DOHH2 (cell line): ENCODE measurements around the gene TCHH.

ENCODE experiments used
- H3F3A ChIP-seq: fragments of 200-600 bp; sonication (generic), shearing (Covaris generic); 2 replicates; pipeline ENCODE4 v1.6.0; 2016; ENCODE audit warnings: antibody characterized with exemption, mild to moderate bottlenecking; ENCODE audit not compliant: control insufficient read depth, insufficient read depth
- H3K27ac ChIP-seq: fragments of 200-600 bp; sonication (generic); 2 replicates; pipeline ENCODE4 v1.5.1; 2014; ENCODE audit warnings: low read depth, mild to moderate bottlenecking, low read length, moderate library complexity
- H3K27me3 ChIP-seq: fragments of 200-600 bp; sonication (generic); 2 replicates; pipeline ENCODE4 v1.6.1; 2014; ENCODE audit warnings: mild to moderate bottlenecking, low read length, mixed read lengths; ENCODE audit not compliant: control insufficient read depth
- H3K36me3 ChIP-seq: fragments of 200-600 bp; sonication (generic); 2 replicates; pipeline ENCODE4 v1.6.1; 2014; ENCODE audit warnings: mild to moderate bottlenecking, low read length, moderate library complexity, mixed read lengths; ENCODE audit not compliant: control insufficient read depth
- H3K4me1 ChIP-seq: fragments of 200-600 bp; sonication (generic); 2 replicates; pipeline ENCODE4 v1.6.1; 2014; ENCODE audit warnings: mild to moderate bottlenecking, low read length, mixed read lengths; ENCODE audit not compliant: control insufficient read depth
- H3K4me2 ChIP-seq: fragments of 200-600 bp; sonication (generic); 2 replicates; pipeline ENCODE4 v1.6.0; 2014; ENCODE audit warnings: mild to moderate bottlenecking, low read length, moderate library complexity
- H3K4me3 ChIP-seq: fragments of 200-600 bp; sonication (generic); 2 replicates; pipeline ENCODE4 v1.5.1; 2014; ENCODE audit warnings: mild to moderate bottlenecking, low read length, mixed read lengths
- H3K79me2 ChIP-seq: fragments of 200-600 bp; sonication (generic); 2 replicates; pipeline ENCODE4 v1.6.1; 2014; ENCODE audit warnings: mild to moderate bottlenecking, low read length, mixed read lengths; ENCODE audit not compliant: control insufficient read depth
- H3K9me2 ChIP-seq: fragments of 200-600 bp; sonication (generic); replicated peaks from 2 replicates; pipeline ENCODE4 v1.6.1; 2014; ENCODE audit warnings: mild to moderate bottlenecking, low read length, mixed read lengths; ENCODE audit not compliant: control insufficient read depth
- H3K9me3 ChIP-seq: fragments of 200-600 bp; sonication (generic); 2 replicates; pipeline ENCODE4 v1.6.1; 2014; ENCODE audit warnings: antibody characterized with exemption, low read length, mixed read lengths; ENCODE audit not compliant: control insufficient read depth, insufficient read depth
- H4K20me1 ChIP-seq: fragments of 200-600 bp; sonication (generic); 2 replicates; pipeline ENCODE4 v1.6.0; 2014; ENCODE audit warnings: low read depth, mild to moderate bottlenecking, antibody characterized with exemption, low read length, moderate library complexity; ENCODE audit not compliant: control insufficient read depth, insufficient read depth
- EZH2phosphoT487 ChIP-seq: fragments of 200-600 bp; sonication (generic); IDR thresholded peaks from 2 replicates; pipeline ENCODE4 v1.6.1; 2017; ENCODE audit warnings: borderline replicate concordance, mild to moderate bottlenecking, antibody characterized with exemption, low read length, moderate library complexity, mixed read lengths
- TF ChIP-seq, protein P1 (sequence below): fragments of 200-600 bp; sonication (generic); IDR thresholded peaks from one replicate; pipeline ENCODE4 v1.5.1; 2014; ENCODE audit warnings: antibody characterized with exemption, mild to moderate bottlenecking, low read depth, low read length; ENCODE audit not compliant: poor library complexity, severe bottlenecking

Gene TCHH

DNA sequence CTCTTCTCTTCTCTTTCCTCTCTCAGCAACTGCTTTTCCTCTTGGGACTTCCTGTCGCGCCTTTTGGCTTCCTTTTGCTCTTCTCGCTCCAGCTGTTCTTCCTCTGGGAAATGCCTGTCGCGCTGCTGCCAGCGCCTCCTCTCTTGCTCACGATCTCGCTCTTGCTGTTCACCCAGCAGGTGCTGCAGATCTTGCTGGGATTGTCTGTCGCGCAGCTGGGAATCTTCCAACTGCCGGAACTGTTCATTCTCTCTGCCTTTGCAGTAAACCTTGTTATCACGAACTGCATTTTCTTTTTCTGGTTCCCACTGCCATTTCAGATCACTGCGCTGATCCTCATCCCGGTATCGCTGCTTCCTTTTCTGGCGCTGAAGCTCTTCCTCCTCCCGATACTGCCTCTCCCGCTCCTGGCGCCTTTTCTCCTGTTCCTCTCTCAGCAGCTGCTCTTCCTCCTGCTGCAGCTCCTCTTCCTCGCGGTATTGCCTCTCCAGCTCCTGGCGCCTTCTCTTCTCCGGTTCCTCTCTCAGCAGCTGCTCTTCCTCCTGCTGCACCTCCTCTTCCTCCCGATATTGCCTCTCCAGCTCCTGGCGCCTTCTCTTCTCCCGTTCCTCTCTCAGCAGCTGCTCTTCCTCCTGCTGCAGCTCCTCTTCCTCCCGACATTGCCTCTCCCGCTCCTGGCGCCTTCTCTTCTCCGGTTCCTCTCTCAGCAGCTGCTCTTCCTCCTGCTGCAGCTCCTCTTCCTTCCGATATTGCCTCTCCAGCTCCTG, 5.8 kb downstream of the TCHH start:
- H3K4me3 ChIP-seq: no peak overlapping the region
- H3K79me2 ChIP-seq: no peaks in the 10 kb centered on the region
- H3K9me3 ChIP-seq: peaks cover 19% of the 10 kb centered on the region
- no peak for TF ChIP-seq EZH2phosphoT487
- TF ChIP-seq, protein P1, sequence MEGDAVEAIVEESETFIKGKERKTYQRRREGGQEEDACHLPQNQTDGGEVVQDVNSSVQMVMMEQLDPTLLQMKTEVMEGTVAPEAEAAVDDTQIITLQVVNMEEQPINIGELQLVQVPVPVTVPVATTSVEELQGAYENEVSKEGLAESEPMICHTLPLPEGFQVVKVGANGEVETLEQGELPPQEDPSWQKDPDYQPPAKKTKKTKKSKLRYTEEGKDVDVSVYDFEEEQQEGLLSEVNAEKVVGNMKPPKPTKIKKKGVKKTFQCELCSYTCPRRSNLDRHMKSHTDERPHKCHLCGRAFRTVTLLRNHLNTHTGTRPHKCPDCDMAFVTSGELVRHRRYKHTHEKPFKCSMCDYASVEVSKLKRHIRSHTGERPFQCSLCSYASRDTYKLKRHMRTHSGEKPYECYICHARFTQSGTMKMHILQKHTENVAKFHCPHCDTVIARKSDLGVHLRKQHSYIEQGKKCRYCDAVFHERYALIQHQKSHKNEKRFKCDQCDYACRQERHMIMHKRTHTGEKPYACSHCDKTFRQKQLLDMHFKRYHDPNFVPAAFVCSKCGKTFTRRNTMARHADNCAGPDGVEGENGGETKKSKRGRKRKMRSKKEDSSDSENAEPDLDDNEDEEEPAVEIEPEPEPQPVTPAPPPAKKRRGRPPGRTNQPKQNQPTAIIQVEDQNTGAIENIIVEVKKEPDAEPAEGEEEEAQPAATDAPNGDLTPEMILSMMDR: no peak
- H3K27me3 ChIP-seq: peaks cover 46% of the 10 kb centered on the region
- H3K9me2 ChIP-seq: no peaks in the 10 kb centered on the region
- H4K20me1 ChIP-seq: no peaks in the 10 kb centered on the region
- H3K27ac ChIP-seq: no peak overlapping the region
- peaks cover 27% of the 10 kb centered on the region for H3K4me1 ChIP-seq
- no peak overlapping the region for H3K4me2 ChIP-seq
- no peaks in the 10 kb centered on the region for H3K36me3 ChIP-seq
- peaks cover 7% of the 10 kb centered on the region; the same call in 1 of the 2 replicates for H3F3A ChIP-seq

DNA sequence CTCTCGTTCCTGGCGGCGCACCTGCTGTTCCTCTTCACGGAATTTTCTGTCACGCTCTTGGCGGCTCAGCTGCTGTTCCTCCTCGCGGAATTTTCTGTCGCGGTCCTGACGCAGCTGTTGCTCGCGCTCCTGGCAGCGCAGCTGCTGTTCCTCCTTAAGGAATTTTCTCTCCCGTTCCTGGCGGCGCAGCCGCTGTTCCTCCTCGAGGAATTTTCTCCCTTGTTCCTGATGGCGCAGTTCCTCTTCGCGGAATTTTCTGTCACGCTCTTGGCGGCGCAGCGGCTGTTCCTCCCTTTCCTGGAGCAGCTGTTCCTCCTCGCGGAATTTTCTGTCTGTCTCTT, 6.4 kb downstream of the TCHH start:
- Histone ChIP-seq H3K79me2 (no peaks in the 10 kb centered on the region), H3F3A (peaks cover 7% of the 10 kb centered on the region; the same call in 1 of the 2 replicates), H3K4me1 (peaks cover 27% of the 10 kb centered on the region), H3K4me3 (no peak overlapping the region), H3K36me3 (no peaks in the 10 kb centered on the region), H3K4me2 (no peak overlapping the region), H3K9me3 (peaks cover 19% of the 10 kb centered on the region), H3K9me2 (no peaks in the 10 kb centered on the region), H3K27ac (no peak overlapping the region), H4K20me1 (no peaks in the 10 kb centered on the region), H3K27me3 (peaks cover 40% of the 10 kb centered on the region)
- TF ChIP-seq, protein P1: no peak
- no peak for TF ChIP-seq EZH2phosphoT487

DNA sequence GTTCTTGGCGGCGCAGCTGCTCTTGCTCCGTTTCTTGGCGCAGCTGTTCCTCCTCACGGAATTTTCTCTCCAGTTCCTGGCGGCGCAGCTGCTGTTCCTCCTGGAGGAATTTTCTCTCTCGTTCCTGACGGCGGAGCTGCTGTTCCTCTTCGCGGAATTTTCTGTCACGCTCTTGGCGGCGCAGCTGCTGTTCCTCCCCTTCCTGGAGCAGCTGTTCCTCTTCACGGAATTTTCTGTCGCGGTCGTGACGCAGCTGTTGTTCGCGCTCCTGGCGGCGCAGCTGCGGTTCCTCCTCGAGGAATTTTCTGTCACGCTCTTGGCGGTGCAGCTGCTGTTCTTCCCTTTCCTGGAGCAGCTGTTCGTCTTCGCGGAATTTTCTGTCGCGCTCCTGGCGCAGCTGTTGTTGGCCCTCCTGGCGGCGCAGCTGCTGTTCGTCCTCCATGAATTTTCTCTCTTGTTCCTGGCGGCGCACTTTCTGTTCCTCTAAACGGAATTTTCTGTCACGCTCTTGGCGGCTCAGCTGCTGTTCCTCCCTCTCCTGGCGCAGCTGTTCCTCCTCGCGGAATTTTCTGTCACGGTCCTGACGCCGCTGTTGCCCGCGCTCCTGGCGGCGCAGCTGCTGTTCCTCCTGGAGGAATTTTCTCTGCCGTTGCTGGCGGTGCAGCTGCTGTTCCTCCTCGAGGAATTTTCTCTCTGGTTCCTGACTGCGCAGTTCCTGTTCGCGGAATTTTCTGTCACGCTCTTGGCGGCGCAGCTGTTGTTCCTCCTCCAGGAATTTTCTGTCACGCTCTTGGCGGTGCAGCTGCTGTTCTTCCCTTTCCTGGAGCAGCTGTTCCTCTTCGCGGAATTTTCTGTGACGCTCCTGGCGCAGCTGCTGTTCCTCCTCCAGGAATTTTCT, 7.0 kb downstream of the TCHH start:
- peaks cover 7% of the 10 kb centered on the region; the same call in 1 of the 2 replicates for H3F3A ChIP-seq
- H3K9me2 ChIP-seq: no peaks in the 10 kb centered on the region
- no peak overlapping the region for H3K4me3 ChIP-seq
- H3K9me3 ChIP-seq: peaks cover 14% of the 10 kb centered on the region
- H3K79me2 ChIP-seq: no peaks in the 10 kb centered on the region
- TF ChIP-seq, protein P1: no peak
- no peak for TF ChIP-seq EZH2phosphoT487
- no peak overlapping the region for H3K27ac ChIP-seq
- H3K27me3 ChIP-seq: peaks cover 34% of the 10 kb centered on the region
- no peaks in the 10 kb centered on the region for H4K20me1 ChIP-seq
- peaks cover 25% of the 10 kb centered on the region for H3K4me1 ChIP-seq
- no peaks in the 10 kb centered on the region for H3K36me3 ChIP-seq
- no peak overlapping the region for H3K4me2 ChIP-seq
